Muscle of arm (tissue), 12 donors: ENCODE measurements around the gene MYO5A. TPM values are rescaled to one million over a fixed set of nuclear protein-coding genes. Genes with fewer than 3 reads are reported as not detected.
"Not testable (repeated sequence)": the region's sequence is repeated elsewhere in the genome, so short reads cannot be mapped to it uniquely, and the experiment has no call there.

Source experiments
- DNase-seq: peaks from one replicate; pipeline ENCODE4 v3.0.0-alpha.2; 2013
- polyA plus RNA-seq, 12 donors: library from polyadenylated mRNA; unstranded; fragments of 120-200 nt; gene quantifications; one replicate each; pipeline ENCODE4 v1.2.1, GENCODE V29; 2013; ENCODE audit not compliant: insufficient read length in 12 of 12

MYO5A gene
- polyA plus RNA-seq, 12 donors, result 4.5 to 21.8 (median 7.3) TPM; not detected in 1

DNA sequence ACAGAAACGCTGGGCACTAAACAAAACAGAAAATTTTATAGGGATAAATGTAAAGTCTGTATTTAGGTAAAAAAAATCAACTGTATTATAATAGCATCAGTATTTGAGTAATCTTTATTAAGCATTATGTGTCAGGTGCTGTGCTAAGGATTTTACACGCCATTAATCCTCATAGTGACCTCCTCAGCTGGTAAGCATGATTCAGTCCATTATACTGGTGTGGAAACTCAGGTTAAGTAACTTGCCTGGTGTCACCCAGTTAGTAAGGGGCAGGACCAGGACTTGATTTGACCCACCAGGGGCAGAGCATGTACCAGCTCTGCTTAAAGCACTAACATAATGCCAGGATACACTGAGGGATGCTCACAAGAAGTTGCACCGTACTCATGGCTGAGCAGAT lies 237.9 kb downstream of the MYO5A start:
- DNase-seq, result no peak

GRCh38 chr15:52290329-52290728 lies 238.4 kb downstream of the MYO5A start:
- no peak for DNase-seq

DNA sequence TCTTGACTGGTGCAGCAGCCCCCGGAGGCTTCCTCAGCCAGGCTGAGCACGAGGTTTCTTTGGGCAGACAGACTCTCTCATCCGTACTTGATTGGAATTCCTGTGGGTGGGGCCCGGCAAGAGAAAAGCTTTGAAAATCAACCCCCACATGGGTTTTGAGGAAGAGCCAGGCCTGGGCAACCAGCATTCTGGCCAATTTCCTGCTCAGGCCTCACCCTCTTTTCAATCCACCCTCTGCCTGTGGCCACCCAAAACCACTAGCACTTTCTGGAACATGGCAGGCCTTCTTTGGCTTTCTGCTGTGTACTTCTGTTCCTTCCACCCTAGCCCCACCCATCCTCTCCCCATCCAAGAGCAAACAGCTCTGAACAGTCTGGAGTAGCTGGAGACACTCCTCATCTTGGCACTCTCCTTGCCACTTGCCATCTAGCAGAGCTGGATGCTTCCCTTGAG lies 239.0 kb downstream of the MYO5A start:
- no peak for DNase-seq

DNA sequence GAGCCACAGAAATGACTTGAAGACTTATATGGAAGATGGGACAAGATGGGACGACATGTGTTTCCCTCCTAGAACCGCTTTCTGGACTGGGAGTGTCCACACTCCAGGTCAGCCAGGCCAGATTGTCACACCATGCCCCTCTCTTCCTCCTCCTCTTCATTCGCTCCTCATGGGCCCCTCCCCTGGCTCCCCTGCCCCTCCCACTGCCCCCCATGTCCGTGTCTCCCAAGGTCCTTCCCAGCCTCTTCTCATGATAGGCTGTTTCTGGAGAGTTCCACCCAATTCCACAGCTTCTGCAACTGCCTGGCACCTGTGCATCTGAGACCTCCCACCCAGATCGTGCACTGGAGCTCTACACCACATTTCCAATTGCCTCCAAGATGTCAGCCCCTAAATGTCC lies 239.7 kb downstream of the MYO5A start:
- no peak for DNase-seq

- no peak for DNase-seq
Measured at GRCh38 chr15:52288051-52288942, 240.4 kb downstream of the MYO5A start.

- no peak for DNase-seq
Measured at GRCh38 chr15:52287114-52287513, 241.6 kb downstream of the MYO5A start.

DNA sequence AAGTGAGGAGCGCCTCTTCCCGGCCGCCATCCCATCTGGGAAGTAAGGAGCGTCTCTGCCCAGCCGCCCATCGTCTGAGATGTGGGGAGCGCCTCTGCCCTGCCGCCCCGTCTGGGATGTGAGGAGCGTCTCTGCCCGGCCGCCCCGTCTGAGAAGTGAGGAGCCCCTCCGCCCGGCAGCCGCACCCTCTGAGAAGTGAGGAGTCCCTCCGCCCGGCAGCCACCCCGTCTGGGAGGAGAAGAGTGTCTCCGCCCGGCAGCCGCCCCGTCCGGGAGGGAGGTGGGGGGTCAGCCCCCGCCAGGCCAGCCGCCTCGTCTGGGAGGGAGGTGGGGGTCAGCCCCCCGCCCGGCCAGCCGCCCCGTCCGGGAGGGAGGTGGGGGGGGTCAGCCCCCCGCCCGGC lies 242.7 kb downstream of the MYO5A start:
- not testable (repeated sequence) for DNase-seq

GRCh38 chr15:52284164-52284563 lies 244.5 kb downstream of the MYO5A start:
- no peak for DNase-seq

DNA sequence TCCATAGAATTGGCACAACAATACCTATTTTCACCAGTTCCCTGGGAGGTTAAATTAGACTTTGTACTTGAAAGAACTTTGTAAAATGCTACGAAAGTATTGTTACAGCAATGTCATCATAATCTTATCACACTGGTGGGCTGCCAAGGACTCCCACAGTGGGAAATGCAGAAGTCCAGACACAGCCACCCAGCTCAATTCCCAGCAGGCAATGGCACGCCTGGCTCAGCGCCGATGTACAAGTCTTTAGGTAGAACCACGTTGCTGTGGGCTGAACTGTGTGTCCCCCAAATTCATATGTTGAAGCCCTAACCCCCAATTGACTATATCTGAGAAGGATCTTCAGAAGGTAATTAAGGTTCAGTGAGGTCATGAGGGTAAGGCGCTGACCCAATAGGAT lies 245.4 kb downstream of the MYO5A start:
- no peak for DNase-seq

DNA sequence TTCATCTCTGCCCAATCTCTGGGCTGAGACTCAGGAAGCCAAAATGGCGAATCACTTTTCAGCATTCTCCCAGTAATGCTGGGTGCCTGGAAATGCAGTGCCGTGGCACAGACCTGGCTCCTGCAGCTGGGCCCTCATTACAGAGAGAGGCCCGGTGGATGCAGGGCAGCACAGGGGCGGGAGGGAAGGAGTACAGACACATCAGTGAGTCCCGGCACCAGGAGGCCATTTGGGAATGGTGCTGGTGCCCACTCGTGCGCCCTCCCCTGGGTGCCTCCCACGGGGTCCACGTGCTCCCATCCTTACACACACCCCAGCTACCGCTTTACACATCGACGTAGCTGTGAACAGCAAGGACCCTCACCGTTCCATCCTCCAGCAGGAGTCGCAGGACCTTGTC lies 246.3 kb downstream of the MYO5A start:
- DNase-seq, result no peak

- no peak for DNase-seq
Measured at GRCh38 chr15:52281085-52282035, 247.3 kb downstream of the MYO5A start.

DNA sequence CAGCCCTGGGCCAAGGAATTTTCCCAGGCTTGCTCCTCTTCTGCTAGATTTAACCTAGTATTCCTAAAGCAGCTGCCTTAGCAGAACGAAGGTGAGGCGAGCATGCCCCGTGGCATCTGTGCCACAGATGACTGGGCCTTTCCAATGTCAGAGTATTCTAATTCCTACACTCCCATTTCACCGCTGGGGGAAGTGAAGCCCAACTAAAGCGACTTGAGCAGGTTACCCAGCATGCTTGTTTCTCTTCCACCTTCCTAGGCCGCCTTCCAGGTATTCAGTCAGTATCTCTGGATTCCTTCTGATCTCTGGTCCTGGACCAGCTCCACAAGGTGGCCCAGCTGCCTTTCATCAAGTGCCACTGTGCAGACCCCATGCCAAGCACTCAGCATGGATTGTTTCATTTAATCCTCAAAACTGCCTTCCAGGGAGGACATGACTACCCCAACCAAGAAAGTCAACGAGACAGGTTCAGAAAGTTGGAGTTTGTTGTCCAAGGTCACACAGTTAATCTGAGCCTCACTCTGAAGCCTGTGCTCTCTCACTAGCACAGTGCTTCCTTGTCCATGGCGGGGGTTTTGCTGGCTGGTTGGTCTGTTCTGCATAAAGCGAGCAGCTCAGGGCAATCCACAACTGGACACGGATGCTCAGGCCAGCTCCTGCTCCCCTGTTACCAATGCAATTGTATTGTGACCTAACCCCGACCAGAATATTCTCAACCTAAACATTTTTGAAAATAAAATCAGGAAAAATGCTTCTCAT lies 248.2 kb downstream of the MYO5A start:
- DNase-seq, result no peak

GRCh38 chr15:52278636-52279367 lies 249.9 kb downstream of the MYO5A start:
- no peak for DNase-seq

DNA sequence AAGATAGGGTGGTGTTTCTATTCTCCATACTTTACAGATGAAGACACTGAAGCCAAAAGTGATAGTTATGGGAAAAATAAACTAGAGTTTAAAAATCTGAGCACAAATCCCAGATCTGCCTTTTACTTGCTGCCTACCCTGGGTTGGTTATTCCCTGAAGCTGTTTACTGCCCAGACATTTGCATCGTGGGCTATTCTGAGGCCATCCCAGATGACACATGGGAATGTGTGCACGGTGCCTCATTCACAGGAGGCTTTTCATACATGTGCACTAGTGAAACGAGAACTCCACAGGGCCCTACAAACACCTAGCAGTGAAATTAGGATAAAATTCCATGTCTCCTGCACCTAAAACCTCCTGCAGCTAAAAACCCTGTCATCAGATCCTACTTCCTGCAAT lies 250.5 kb downstream of the MYO5A start:
- no peak for DNase-seq

- DNase-seq, result no peak
Measured at GRCh38 chr15:52277575-52277974, 251.1 kb downstream of the MYO5A start.

GRCh38 chr15:52276256-52276770 lies 252.4 kb downstream of the MYO5A start:
- DNase-seq, result no peak

- DNase-seq, result no peak
Measured at GRCh38 chr15:52263563-52264282, 265.0 kb downstream of the MYO5A start.

GRCh38 chr15:52262364-52262763 lies 266.3 kb downstream of the MYO5A start:
- no peak for DNase-seq

GRCh38 chr15:52261498-52262242 lies 267.0 kb downstream of the MYO5A start:
- no peak for DNase-seq
